IMR-90 (cell line): ENCODE results near the gene SBF1. TPM values are rescaled to one million over a fixed set of nuclear protein-coding genes. Genes with fewer than 3 reads are reported as not detected.

Experiments used
- ATAC-seq: fragments of 200-7000 bp; cut with Tn5 transposase; 2 replicates; pipeline ENCODE4 v1.9.1; 2020; ENCODE audit warnings: low read depth, mild to moderate bottlenecking, moderate library complexity
- BruUV-seq: library from RNA; stranded (reverse); fragments of 400-500 nt; replicated peaks from 2 replicates; lab custom pipeline; 2021; lab: Mats Ljungman, UMichigan
- CTCF ChIA-PET: fragments of 300-600 bp; formaldehyde crosslinking; extraction: SDS; loops from one replicate; lab custom pipeline; 2021; ENCODE audit warnings: antibody characterized with exemption; lab: Yijun Ruan, JAX
- POLR2A ChIA-PET: fragments of 300-600 bp; sonication (Branson Sonifier 250); formaldehyde crosslinking; loops from one replicate; lab custom pipeline; 2022; ENCODE audit warnings: antibody characterized with exemption; ENCODE audit not compliant: unreplicated experiment; lab: Charles Lee
- DNase-seq: peaks from one replicate; pipeline ENCODE4 v3.0.0; 2013
- H2AFZ ChIP-seq: replicated peaks from 2 replicates; pipeline ENCODE3; 2013; ENCODE audit warnings: low read length, mild to moderate bottlenecking; ENCODE audit not compliant: poor library complexity
- H2AK5ac ChIP-seq: 2 replicates; pipeline ENCODE4 v1.6.1; 2013; ENCODE audit warnings: low read depth, low read length, inconsistent platforms
- H2AK9ac ChIP-seq: replicated peaks from 2 replicates; pipeline ENCODE3; 2013; ENCODE audit warnings: mild to moderate bottlenecking, low read depth, low read length, moderate library complexity; ENCODE audit not compliant: poor library complexity
- H2BK120ac ChIP-seq: 2 replicates; pipeline ENCODE4 v1.6.1; 2013; ENCODE audit warnings: low read depth, low read length, inconsistent platforms
- H2BK15ac ChIP-seq: 3 replicates; pipeline ENCODE4 v1.6.1; 2013; ENCODE audit warnings: low read depth, low read length, inconsistent platforms
- H2BK20ac ChIP-seq: 2 replicates; pipeline ENCODE4 v1.6.1; 2013; ENCODE audit warnings: low read depth, mild to moderate bottlenecking, inconsistent platforms, low read length, moderate library complexity
- H2BK5ac ChIP-seq: 2 replicates; pipeline ENCODE4 v1.6.1; 2013; ENCODE audit warnings: mild to moderate bottlenecking, low read depth, low read length, inconsistent platforms; ENCODE audit not compliant: poor library complexity, severe bottlenecking
- H3K14ac ChIP-seq: replicated peaks from 2 replicates; pipeline ENCODE4 v1.6.1; 2013; ENCODE audit warnings: low read depth, low read length, inconsistent platforms
- H3K18ac ChIP-seq: 2 replicates; pipeline ENCODE4 v1.6.1; 2013; ENCODE audit warnings: low read depth, low read length, control low read depth
- H3K23ac ChIP-seq: 2 replicates; pipeline ENCODE4 v1.6.1; 2013; ENCODE audit warnings: low read depth, low read length, inconsistent platforms
- H3K27ac ChIP-seq: 2 replicates; pipeline ENCODE4 v1.5.1; 2013; ENCODE audit warnings: mild to moderate bottlenecking, control low read depth, low read length; ENCODE audit not compliant: insufficient read depth
- H3K27me3 ChIP-seq: 2 replicates; pipeline ENCODE4 v1.6.1; 2013; ENCODE audit warnings: low read length; ENCODE audit not compliant: control insufficient read depth, insufficient read depth
- H3K36me3 ChIP-seq: 2 replicates; pipeline ENCODE4 v1.6.1; 2013; ENCODE audit warnings: low read length, mixed read lengths; ENCODE audit not compliant: control insufficient read depth, insufficient read depth
- H3K4ac ChIP-seq: 2 replicates; pipeline ENCODE4 v1.6.1; 2013; ENCODE audit warnings: low read depth, low read length, inconsistent platforms
- H3K4me1 ChIP-seq: 2 replicates; pipeline ENCODE4 v1.6.1; 2013; ENCODE audit warnings: low read length, mixed read lengths; ENCODE audit not compliant: control insufficient read depth, insufficient read depth
- H3K4me2 ChIP-seq: 2 replicates; pipeline ENCODE4 v1.6.1; 2013; ENCODE audit warnings: low read depth, mild to moderate bottlenecking, control low read depth, low read length, moderate library complexity
- H3K4me3 ChIP-seq: 2 replicates; pipeline ENCODE4 v1.5.1; 2013; ENCODE audit warnings: low read depth, mild to moderate bottlenecking, control low read depth, low read length, moderate library complexity; ENCODE audit not compliant: insufficient read depth
- H3K56ac ChIP-seq: 2 replicates; pipeline ENCODE4 v1.6.1; 2013; ENCODE audit warnings: low read length, inconsistent platforms; ENCODE audit not compliant: insufficient read depth; ENCODE audit errors: extremely low read depth
- H3K79me1 ChIP-seq, 2 experiments: 2 replicates each; pipeline ENCODE4 v1.6.1; 2013; ENCODE audit warnings: low read length in 2 of 2, inconsistent platforms in 1 of 2, low read depth in 1 of 2
- H3K9ac ChIP-seq: 2 replicates; pipeline ENCODE4 v1.6.1; 2013; ENCODE audit warnings: low read depth, low read length, control low read depth
- H3K9me1 ChIP-seq: 2 replicates; pipeline ENCODE4 v1.6.1; 2013; ENCODE audit warnings: low read length, inconsistent platforms; ENCODE audit not compliant: insufficient read depth
- H3K9me3 ChIP-seq: 2 replicates; pipeline ENCODE4 v1.6.1; 2013; ENCODE audit warnings: low read length; ENCODE audit not compliant: control insufficient read depth, insufficient read depth
- H4K20me1 ChIP-seq: 2 replicates; pipeline ENCODE4 v1.6.1; 2013; ENCODE audit warnings: low read length, inconsistent platforms; ENCODE audit not compliant: insufficient read depth
- H4K5ac ChIP-seq: 2 replicates; pipeline ENCODE4 v1.6.1; 2013; ENCODE audit warnings: mild to moderate bottlenecking, low read depth, low read length, control low read depth
- H4K8ac ChIP-seq, 2 experiments: 2 replicates each; pipeline ENCODE4 v1.6.1; 2013; ENCODE audit warnings: low read depth in 2 of 2, low read length in 2 of 2, control low read depth in 1 of 2, inconsistent platforms in 1 of 2
- H4K91ac ChIP-seq: 2 replicates; pipeline ENCODE4 v1.6.1; 2013; ENCODE audit warnings: low read depth, low read length, inconsistent platforms; ENCODE audit not compliant: insufficient read depth
- BHLHE40 ChIP-seq: fragments of 150-350 bp; IDR thresholded peaks from 2 replicates; pipeline ENCODE4 v1.6.1; 2016; ENCODE audit warnings: mild to moderate bottlenecking, low read depth, low read length
- CEBPB ChIP-seq: IDR thresholded peaks from 2 replicates; pipeline ENCODE4 v1.6.1; 2012; ENCODE audit warnings: low read depth, low read length, improper control_type of control experiment
- CHD1 ChIP-seq: IDR thresholded peaks from 2 replicates; pipeline ENCODE4 v1.6.1; 2012; ENCODE audit warnings: low read depth, low read length, improper control_type of control experiment
- FOS ChIP-seq: fragments of 150-350 bp; IDR thresholded peaks from 2 replicates; pipeline ENCODE4 v1.6.1; 2016; ENCODE audit warnings: low read depth, low read length
- MAFK ChIP-seq: IDR thresholded peaks from 2 replicates; pipeline ENCODE4 v1.6.1; 2012; ENCODE audit warnings: low read depth, low read length, improper control_type of control experiment
- NFE2L2 ChIP-seq: fragments of 150-350 bp; IDR thresholded peaks from 2 replicates; pipeline ENCODE4 v1.6.1; 2016; ENCODE audit warnings: low read depth, mild to moderate bottlenecking, low read length
- POLR2A ChIP-seq: IDR thresholded peaks from 2 replicates; pipeline ENCODE4 v1.6.1; 2012; ENCODE audit warnings: mild to moderate bottlenecking, low read depth, low read length
- RAD21 ChIP-seq: IDR thresholded peaks from 2 replicates; pipeline ENCODE4 v1.6.1; 2012; ENCODE audit warnings: low read length, improper control_type of control experiment
- RCOR1 ChIP-seq: IDR thresholded peaks from 2 replicates; pipeline ENCODE4 v1.6.1; 2012; ENCODE audit warnings: mild to moderate bottlenecking, low read length, improper control_type of control experiment; ENCODE audit not compliant: insufficient replicate concordance
- RFX5 ChIP-seq: IDR thresholded peaks from 2 replicates; pipeline ENCODE4 v1.8.0; 2012; ENCODE audit warnings: low read depth, mild to moderate bottlenecking, low read length, moderate library complexity
- SMC3 ChIP-seq: fragments of 150-350 bp; IDR thresholded peaks from 2 replicates; pipeline ENCODE4 v1.6.1; 2016; ENCODE audit warnings: low read depth, mild to moderate bottlenecking, antibody characterized with exemption, low read length, moderate library complexity
- USF2 ChIP-seq: fragments of 150-350 bp; IDR thresholded peaks from 2 replicates; pipeline ENCODE4 v1.6.1; 2017; ENCODE audit warnings: mild to moderate bottlenecking, antibody characterized with exemption, low read length, low read depth
- WGBS, 2 experiments: methylation state at CpG; one replicate each; pipeline versions ENCODE4 v1.1.5 to v1.1.7; 2013; ENCODE audit warnings: missing lambda C conversion rate in 2 of 2; ENCODE audit not compliant: insufficient read length in 1 of 2; ENCODE audit errors: extremely low coverage in 2 of 2; 5-methylcytosine and 5-hydroxymethylcytosine counted together
- dilution Hi-C: fragments of 300-500 bp; cut with HindIII; formaldehyde crosslinking; loops from one replicate; pipeline ENCODE4 v1.14.3; 2018; ENCODE audit warnings: low sequenced_read_pairs; ENCODE audit not compliant: unreplicated experiment
- in situ Hi-C: fragments of 300-500 bp; cut with MboI; formaldehyde crosslinking; loops from 3 replicates; pipeline ENCODE4 v1.14.3; 2019; ENCODE audit warnings: low sequenced_read_pairs, inconsistent platforms, mixed read lengths
- intact Hi-C: fragments of 100-400 bp; cut with micrococcal nuclease; formaldehyde crosslinking; loops from 2 replicates; pipeline ENCODE4 v1.10.0; 2022
- polyA plus RNA-seq, 3 experiments: library from polyadenylated mRNA; depleted of rRNA; stranded (reverse); fragments of >200 nt; gene quantifications; 2 replicates each; pipeline ENCODE4 v1.2.3, GENCODE V29; 2012; ENCODE audit warnings: low replicate concordance in 1 of 3
- total RNA-seq: library from RNA; depleted of rRNA; stranded (reverse); fragments of >200 nt; gene quantifications from 2 replicates; pipeline ENCODE4 v1.2.3, GENCODE V29; 2012
- TF ChIP-seq, protein P1 (sequence below): conservative IDR thresholded peaks from 2 replicates; pipeline ENCODE4 v1.5.1; 2012; ENCODE audit warnings: mild to moderate bottlenecking, low read depth, low read length, improper control_type of control experiment
- TF ChIP-seq, protein P2 (sequence below): fragments of 150-350 bp; IDR thresholded peaks from 2 replicates; pipeline ENCODE4 v1.6.1; 2016; ENCODE audit warnings: low read depth, mild to moderate bottlenecking, low read length, moderate library complexity, borderline replicate concordance

Gene SBF1
- total and polyA plus RNA-seq, 2 of the 4 experiments (the other 2 are of a cell fraction), result 21.5 to 33.2 TPM

- Histone ChIP-seq H4K91ac (no peak overlapping the region), H2AK5ac (no peak overlapping the region), H2BK15ac (no peak overlapping the region), H3K4me2 (no peak overlapping the region), H3K14ac (no peak overlapping the region), H3K4ac (no peak overlapping the region), H3K23ac (no peak overlapping the region), H3K56ac (no peak overlapping the region), H3K36me3 (peaks cover 28% of the 10 kb centered on the region; the same call in 1 of the 2 replicates), H3K4me3 (no peak overlapping the region), H4K5ac (no peak overlapping the region), H2BK20ac (no peak overlapping the region), H3K27me3 (peaks cover under 1% of the 10 kb centered on the region; the same call in 1 of the 2 replicates), H3K9me1 (no peaks in the 10 kb centered on the region), H3K79me1 (peaks cover 0 to 26% of the 10 kb centered on the region in 2 experiments; a peak in 3 of 4 replicates), H2AK9ac (no peak overlapping the region), H3K9me3 (no peaks in the 10 kb centered on the region), H3K4me1 (peaks cover 2% of the 10 kb centered on the region; the same call in 1 of the 2 replicates), H4K20me1 (no peaks in the 10 kb centered on the region; the same call in 1 of the 2 replicates), H3K27ac (no peak overlapping the region), H4K8ac (no peak overlapping the region), H2BK5ac (no peak overlapping the region), H2BK120ac (no peak overlapping the region), H3K9ac (no peak overlapping the region), H3K18ac (no peak overlapping the region), H2AFZ (no peak overlapping the region)
- no peak for ATAC-seq
- BruUV-seq, result no TSS peak
- intact Hi-C loops, result no loop called here
- POLR2A ChIA-PET, result no interaction called here
- TF ChIP-seq, protein P1, sequence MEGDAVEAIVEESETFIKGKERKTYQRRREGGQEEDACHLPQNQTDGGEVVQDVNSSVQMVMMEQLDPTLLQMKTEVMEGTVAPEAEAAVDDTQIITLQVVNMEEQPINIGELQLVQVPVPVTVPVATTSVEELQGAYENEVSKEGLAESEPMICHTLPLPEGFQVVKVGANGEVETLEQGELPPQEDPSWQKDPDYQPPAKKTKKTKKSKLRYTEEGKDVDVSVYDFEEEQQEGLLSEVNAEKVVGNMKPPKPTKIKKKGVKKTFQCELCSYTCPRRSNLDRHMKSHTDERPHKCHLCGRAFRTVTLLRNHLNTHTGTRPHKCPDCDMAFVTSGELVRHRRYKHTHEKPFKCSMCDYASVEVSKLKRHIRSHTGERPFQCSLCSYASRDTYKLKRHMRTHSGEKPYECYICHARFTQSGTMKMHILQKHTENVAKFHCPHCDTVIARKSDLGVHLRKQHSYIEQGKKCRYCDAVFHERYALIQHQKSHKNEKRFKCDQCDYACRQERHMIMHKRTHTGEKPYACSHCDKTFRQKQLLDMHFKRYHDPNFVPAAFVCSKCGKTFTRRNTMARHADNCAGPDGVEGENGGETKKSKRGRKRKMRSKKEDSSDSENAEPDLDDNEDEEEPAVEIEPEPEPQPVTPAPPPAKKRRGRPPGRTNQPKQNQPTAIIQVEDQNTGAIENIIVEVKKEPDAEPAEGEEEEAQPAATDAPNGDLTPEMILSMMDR, result no peak
- TF ChIP-seq BHLHE40 (no peak), FOS (no peak), RCOR1 (no peak), USF2 (no peak), SMC3 (no peak), NFE2L2 (no peak), RFX5 (no peak), MAFK (no peak), CHD1 (no peak), RAD21 (no peak), CEBPB (no peak), POLR2A (no peak)
- TF ChIP-seq, protein P2, sequence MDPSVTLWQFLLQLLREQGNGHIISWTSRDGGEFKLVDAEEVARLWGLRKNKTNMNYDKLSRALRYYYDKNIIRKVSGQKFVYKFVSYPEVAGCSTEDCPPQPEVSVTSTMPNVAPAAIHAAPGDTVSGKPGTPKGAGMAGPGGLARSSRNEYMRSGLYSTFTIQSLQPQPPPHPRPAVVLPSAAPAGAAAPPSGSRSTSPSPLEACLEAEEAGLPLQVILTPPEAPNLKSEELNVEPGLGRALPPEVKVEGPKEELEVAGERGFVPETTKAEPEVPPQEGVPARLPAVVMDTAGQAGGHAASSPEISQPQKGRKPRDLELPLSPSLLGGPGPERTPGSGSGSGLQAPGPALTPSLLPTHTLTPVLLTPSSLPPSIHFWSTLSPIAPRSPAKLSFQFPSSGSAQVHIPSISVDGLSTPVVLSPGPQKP, result no peak
- in situ Hi-C loops, result no loop called here
- dilution Hi-C loops, result no loop called here
- CTCF ChIA-PET, result no interaction called here
- DNase-seq, result no peak
- 72% methylated on average over 4 of the region's 6 CpGs; no CpG with 5 or more reads in 1 of the 2 experiments for WGBS, 2 experiments
Measured at GRCh38 chr22:50502096-50502495, 27.3 kb upstream of the SBF1 start.
